GM12872 (cell line): ENCODE data around the gene ADGRF1.

Source experiments
- CTCF ChIP-seq: IDR thresholded peaks from 3 replicates; pipeline ENCODE4 v1.5.1; 2011; ENCODE audit warnings: low read depth, mild to moderate bottlenecking, low read length, moderate library complexity; ENCODE audit not compliant: insufficient read depth

Gene ADGRF1

GRCh38 chr6:47043286-47043685, 1.2 kb upstream of the ADGRF1 start:
- no peak for TF ChIP-seq CTCF

- no peak for TF ChIP-seq CTCF
Measured at GRCh38 chr6:47041741-47042140, 391 bp downstream of the ADGRF1 start.

GRCh38 chr6:47034926-47035325, 7.2 kb downstream of the ADGRF1 start:
- no peak for TF ChIP-seq CTCF

- no peak for TF ChIP-seq CTCF
Measured at GRCh38 chr6:47034421-47034820, 7.7 kb downstream of the ADGRF1 start.

- no peak for TF ChIP-seq CTCF
Measured at GRCh38 chr6:47032974-47033765, 9.0 kb downstream of the ADGRF1 start.

- TF ChIP-seq CTCF: no peak
Measured at GRCh38 chr6:47031656-47032055, 10.5 kb downstream of the ADGRF1 start.

GRCh38 chr6:47029865-47030561, 12.1 kb downstream of the ADGRF1 start:
- TF ChIP-seq CTCF: no peak
